NCI-H187 treated with DMSO at 0.1 percent for 48 hours (cell line): ENCODE measurements around the gene ARPC2.
"Not testable (repeated sequence)": the region's sequence is repeated elsewhere in the genome, so short reads cannot be mapped to it uniquely, and the experiment has no call there.

ENCODE experiments used
- DNase-seq: peaks from one replicate; lab custom pipeline; 2025; lab: John Stamatoyannopoulos, UW

ARPC2 gene

GRCh38 chr2:218216674-218217359, at the start of gene ARPC2:
ARPC2 (plus strand) TSS chr2:218217189; CDS start chr2:218217471, 282 bp downstream.
- no peak for DNase-seq

- no peak for DNase-seq
Observed at GRCh38 chr2:218168016-218168415, 49.0 kb upstream of the ARPC2 start.

- DNase-seq = no peak
Observed at GRCh38 chr2:218168635-218169462, 48.1 kb upstream of the ARPC2 start.

- DNase-seq = no peak
Observed at GRCh38 chr2:218169757-218170546, 47.0 kb upstream of the ARPC2 start.

GRCh38 chr2:218171744-218172143, 45.2 kb upstream of the ARPC2 start:
- DNase-seq = not testable (repeated sequence)

- no peak for DNase-seq
Observed at GRCh38 chr2:218172845-218173244, 44.1 kb upstream of the ARPC2 start.

- DNase-seq = no peak
Observed at GRCh38 chr2:218179782-218180181, 37.2 kb upstream of the ARPC2 start.

- DNase-seq = no peak
Observed at GRCh38 chr2:218180467-218181114, 36.4 kb upstream of the ARPC2 start.

GRCh38 chr2:218184331-218184730, 32.7 kb upstream of the ARPC2 start:
- no peak for DNase-seq

- peak; percentile 2 for DNase-seq
Observed at GRCh38 chr2:218186355-218186766, 30.6 kb upstream of the ARPC2 start.

- DNase-seq = no peak
Observed at GRCh38 chr2:218186876-218187275, 30.1 kb upstream of the ARPC2 start.

- no peak for DNase-seq
Observed at GRCh38 chr2:218187296-218188015, 29.5 kb upstream of the ARPC2 start.

- DNase-seq = no peak
Observed at GRCh38 chr2:218188528-218188927, 28.5 kb upstream of the ARPC2 start.

GRCh38 chr2:218192902-218193430, 24.0 kb upstream of the ARPC2 start:
- no peak for DNase-seq

- DNase-seq = no peak
Observed at GRCh38 chr2:218193701-218194100, 23.3 kb upstream of the ARPC2 start.

- no peak for DNase-seq
Observed at GRCh38 chr2:218194880-218195279, 22.1 kb upstream of the ARPC2 start.

GRCh38 chr2:218196974-218197373, 20.0 kb upstream of the ARPC2 start:
- no peak for DNase-seq

- no peak for DNase-seq
Observed at GRCh38 chr2:218202266-218202665, 14.7 kb upstream of the ARPC2 start.

- no peak for DNase-seq
Observed at GRCh38 chr2:218209078-218209477, 7.9 kb upstream of the ARPC2 start.

GRCh38 chr2:218214116-218214515, 2.9 kb upstream of the ARPC2 start:
- DNase-seq = no peak

GRCh38 chr2:218216336-218216673, 684 bp upstream of the ARPC2 start:
- no peak for DNase-seq
